Subcutaneous adipose tissue (tissue), 4 donors: ENCODE results near the gene ETV1. TPM values are rescaled to one million over a fixed set of nuclear protein-coding genes. Genes with fewer than 3 reads are reported as not detected.

Experiments
- total RNA-seq, 4 donors: library from RNA; depleted of rRNA; stranded (reverse); fragments of >200 nt; gene quantifications; one replicate each; pipeline ENCODE4 v1.1.0, GENCODE V29; 2016
- TF ChIP-seq, protein P1 (sequence below): fragments of 450-650 bp; IDR thresholded peaks from one replicate; pipeline ENCODE4 v1.5.1; 2016; ENCODE audit warnings: low read depth, mild to moderate bottlenecking, control low read depth, antibody characterized with exemption, moderate library complexity

ETV1 gene
- total RNA-seq, 4 donors from 2014 or later, result 0.88 to 3.6 (median 1.8) TPM

DNA sequence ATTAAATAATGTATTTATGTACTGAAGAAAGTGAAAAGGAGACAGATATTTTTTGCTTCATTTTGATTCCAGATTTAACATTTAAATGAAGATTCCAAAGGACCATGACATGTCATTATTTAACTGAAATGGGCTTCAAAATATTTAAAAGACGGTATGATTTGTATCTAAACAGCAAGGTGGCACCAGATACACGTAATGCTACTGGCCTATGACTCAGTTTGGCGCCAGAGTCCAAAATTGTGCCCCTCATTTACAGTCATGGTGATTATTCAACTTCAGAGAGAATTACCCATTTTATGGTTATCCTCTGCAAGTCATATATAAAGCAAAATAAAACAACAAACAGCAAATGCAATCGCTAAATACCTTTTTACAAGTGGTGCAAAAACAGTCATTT, 94.5 kb downstream of the ETV1 start:
- TF ChIP-seq, protein P1, sequence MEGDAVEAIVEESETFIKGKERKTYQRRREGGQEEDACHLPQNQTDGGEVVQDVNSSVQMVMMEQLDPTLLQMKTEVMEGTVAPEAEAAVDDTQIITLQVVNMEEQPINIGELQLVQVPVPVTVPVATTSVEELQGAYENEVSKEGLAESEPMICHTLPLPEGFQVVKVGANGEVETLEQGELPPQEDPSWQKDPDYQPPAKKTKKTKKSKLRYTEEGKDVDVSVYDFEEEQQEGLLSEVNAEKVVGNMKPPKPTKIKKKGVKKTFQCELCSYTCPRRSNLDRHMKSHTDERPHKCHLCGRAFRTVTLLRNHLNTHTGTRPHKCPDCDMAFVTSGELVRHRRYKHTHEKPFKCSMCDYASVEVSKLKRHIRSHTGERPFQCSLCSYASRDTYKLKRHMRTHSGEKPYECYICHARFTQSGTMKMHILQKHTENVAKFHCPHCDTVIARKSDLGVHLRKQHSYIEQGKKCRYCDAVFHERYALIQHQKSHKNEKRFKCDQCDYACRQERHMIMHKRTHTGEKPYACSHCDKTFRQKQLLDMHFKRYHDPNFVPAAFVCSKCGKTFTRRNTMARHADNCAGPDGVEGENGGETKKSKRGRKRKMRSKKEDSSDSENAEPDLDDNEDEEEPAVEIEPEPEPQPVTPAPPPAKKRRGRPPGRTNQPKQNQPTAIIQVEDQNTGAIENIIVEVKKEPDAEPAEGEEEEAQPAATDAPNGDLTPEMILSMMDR, result no peak

DNA sequence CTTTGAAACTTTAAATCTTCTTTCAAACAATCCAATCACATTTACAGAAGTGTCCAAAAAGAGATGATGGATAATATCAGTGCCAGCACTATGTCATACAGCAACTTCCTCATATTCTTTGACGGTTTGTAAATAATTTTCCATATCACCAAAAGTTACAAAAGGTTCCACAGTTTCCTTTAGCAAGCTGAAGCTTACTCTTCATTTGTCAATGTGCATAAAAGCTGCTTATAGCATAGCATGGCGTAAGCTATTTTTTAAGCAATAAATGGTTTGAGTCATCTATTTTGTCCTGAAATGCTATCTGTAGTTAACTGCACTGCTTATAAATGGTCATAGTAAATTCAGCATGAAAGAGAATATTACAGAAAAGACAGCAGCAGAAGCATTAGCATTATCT, 95.1 kb downstream of the ETV1 start:
- TF ChIP-seq, protein P1, result no peak

DNA sequence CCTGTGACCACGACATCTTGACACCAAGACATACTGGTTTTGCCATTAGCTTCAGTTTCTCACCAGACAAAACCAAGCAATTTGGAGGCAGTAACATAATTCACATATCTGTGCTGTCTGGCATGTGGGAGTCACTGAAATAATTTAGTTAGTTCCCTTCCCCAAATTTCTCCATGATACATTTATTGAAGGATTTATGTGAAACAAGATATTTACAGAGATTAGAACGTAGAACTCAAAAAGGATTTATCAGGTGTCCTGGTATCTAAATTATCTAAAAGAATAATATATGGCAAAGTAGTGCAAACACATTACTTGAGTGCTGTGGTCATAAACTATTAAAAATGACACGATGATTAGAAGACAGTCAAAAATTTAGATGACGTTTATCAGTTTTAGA, 98.7 kb downstream of the ETV1 start:
- TF ChIP-seq, protein P1, result no peak

DNA sequence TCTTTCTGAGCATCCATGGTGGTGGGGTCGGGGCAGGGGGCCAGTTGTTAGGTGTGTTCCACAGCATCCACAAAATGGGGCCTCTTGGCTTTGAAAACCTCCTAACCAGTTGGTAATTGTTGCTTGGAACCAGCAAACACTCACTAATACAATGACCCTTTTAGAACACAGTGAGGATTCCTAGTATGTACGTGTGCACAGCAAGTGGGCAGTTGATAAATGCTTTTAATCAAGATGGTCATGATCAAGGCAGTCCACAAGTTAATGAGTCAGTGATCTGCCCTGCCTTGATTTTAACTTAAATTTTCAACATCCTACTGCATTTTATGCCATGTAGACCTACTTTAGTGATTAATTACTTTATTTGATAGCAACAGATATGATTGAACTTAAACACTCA, 103.1 kb downstream of the ETV1 start:
- TF ChIP-seq, protein P1, result no peak

DNA sequence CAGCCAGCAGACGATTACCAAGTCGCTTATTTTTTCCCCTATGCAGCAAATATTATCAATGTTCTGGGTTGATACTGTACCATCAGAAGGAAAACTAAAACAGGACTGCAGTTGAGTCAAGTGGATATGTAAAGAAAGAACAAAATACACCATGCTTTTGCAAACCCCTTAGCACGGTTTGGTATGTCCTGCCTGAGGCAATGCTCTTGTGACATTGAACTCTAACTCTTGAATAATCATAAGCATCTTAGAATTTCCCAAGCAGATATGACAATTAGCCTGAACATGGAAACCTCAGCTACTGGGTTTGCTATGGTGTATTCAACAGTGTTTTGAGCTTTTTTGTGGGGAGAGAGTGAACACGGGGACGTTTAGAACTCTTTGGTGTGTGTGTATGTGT, 107.4 kb downstream of the ETV1 start:
- TF ChIP-seq, protein P1, result no peak

DNA sequence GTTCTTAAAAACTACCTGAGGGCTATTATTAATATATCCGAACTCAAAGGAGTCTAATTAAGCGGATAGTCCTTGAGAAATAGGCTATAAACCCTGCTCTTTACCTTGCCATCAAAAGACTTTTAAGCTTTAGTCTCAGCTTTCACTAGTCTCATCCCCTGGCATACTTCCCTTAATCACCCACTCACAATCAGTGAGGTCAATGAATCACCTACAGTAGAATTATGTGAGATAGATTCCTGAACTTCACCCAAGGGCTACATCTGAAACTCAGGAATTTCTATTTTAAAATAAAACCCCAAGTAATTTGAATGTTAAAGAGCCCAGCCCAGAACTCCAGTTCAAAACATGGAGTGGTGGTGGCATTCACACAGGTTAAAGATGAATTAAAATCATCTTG, 108.7 kb downstream of the ETV1 start:
- TF ChIP-seq, protein P1, result no peak

DNA sequence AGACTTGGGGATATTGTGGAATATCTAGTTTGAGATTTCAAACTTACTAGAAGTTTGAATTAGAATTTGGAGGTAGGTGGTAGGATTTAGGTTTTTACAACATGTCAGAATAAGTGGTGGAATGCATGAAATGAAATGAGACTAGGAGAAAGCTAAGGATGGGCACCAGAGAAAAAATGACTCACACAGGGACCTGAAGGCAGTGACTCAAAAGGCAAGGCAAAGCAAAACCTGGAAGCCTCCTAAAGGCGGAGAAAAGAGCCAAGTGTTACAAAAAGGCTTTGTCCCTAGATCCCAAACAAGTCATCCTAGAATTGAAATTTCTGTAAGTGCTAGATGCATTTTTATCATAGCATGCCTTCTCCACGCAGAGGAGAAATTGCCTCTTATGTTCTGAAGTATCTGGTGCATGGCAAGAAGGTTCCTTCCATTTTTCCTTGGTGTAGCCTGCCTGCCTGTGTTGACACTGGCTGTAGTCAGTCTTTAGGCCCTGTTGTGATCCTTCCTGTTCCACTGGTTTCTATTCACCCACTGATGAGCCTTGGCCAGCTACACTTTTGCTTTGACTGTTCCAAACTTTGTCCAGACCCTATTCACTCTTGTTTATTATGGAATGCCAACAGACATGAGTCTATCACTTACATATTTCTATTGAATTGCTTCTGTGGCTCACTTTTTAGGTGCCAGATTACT, 109.3 kb downstream of the ETV1 start:
- TF ChIP-seq, protein P1, result no peak
